SKM-1 treated with dmso at 0.1 percent for 144 hours (cell line): ENCODE results near the gene RAP1A.
"Not testable (repeated sequence)": the region's sequence is repeated elsewhere in the genome, so short reads cannot be mapped to it uniquely, and the experiment has no call there.

Experiments
- DNase-seq: peaks from one replicate; lab custom pipeline; 2025; ENCODE audit not compliant: unreplicated experiment; lab: John Stamatoyannopoulos, UW

Gene RAP1A

GRCh38 chr1:111597426-111597825 is 22.2 kb upstream of the RAP1A start:
- DNase-seq, result no peak

DNA sequence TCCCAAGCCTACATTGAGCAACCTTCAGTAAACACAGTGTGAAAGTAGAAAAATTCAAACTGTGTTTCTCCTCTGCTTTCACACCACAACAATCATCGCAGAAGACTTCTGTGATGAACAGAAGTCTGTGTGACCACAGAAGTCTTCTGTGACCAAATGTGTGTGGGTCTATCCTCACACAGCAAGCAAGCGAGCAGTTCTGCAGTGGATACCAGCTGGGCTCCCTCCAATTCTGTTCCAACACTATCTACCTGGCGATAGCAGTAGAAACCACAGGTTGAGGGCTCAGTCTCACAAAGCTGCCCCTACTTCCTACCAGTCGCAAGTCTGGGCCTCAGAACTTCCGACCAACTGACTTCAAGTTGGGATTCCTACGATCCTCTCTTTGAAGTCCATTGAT is 21.0 kb upstream of the RAP1A start:
- DNase-seq, result no peak

DNA sequence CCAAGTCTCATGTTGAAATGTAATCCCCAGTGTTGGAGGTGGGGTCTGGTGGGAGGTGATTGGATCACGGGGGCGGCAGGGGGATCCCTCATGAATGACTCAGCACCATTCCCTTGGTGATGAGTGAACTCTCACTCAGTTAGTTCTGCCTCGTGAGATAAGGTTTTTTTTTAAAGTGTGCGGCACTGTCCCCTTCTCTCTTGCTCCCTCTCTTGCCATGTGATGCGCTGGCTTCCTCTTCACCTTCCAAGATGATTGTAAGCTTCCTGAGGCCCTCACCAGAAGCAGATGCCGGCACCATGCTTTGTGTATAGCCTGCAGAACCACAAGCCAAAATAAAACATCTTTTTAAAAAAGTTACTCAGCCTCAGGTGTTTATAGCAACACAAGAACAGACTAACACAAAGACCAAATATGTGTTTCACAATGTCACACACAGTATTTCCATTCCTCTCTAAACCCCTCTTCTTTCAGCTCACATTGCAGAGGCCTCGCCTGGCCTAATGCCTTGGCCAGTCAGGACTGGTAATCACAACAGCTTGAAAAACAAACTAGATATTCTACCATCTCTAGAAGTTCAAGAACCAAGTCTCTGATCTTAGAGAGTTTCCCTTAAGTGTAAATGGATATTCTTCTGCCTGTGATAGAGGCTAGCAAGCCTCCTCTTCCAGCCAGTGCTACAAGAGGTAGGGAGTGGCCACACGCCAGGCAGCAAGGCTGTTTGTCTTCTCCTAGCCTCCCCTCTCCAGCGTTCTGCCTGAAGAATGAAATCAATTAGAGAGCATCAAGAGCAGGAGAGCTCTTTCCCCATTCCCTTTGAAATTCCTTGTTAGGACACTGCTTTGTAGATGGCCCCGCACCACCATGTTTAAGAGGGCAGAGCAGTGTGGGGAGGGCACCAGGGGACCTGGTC is 19.6 kb upstream of the RAP1A start:
- no peak for DNase-seq

GRCh38 chr1:111600886-111601386 is 18.7 kb upstream of the RAP1A start:
- no peak for DNase-seq

DNA sequence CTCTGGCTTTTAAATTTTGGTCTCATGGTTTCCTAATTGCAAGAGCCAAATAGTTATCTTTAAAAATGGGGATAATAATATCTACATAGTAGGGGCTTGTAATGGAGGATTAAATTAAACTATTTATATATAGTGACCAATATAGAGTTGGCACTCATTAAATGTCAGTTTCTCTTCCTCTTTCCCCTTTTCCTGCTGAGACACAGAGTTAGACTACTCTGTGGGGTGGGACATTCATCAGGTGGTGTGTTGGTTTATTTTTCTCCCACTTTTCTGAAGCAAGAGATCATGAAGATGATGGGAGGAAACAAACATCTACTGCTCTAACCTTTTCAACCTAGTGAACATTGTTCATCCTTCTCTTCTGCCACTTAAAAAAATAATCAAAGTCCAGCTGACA is 17.3 kb upstream of the RAP1A start:
- DNase-seq, result no peak

GRCh38 chr1:111602974-111603373 is 16.6 kb upstream of the RAP1A start:
- no peak for DNase-seq

DNA sequence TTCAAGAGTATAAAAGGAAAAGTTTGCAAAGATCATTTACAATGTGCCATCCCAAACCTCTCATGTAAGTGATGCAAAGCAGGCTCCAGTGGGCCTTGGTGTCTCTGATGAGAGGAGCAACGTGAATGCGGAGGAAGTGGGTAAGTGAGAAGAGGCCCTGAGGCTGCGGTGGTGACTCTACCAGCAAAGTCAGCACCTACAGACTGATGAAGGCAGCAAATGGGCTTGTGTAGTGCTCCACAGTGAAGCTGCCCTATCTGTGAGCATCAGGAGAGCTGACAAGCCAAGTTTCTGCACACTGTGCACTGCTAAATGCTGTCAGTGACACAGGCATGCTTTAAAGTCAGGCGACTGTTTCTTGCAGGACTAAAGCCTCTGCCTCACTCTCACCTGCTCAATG is 15.6 kb upstream of the RAP1A start:
- DNase-seq, result no peak

DNA sequence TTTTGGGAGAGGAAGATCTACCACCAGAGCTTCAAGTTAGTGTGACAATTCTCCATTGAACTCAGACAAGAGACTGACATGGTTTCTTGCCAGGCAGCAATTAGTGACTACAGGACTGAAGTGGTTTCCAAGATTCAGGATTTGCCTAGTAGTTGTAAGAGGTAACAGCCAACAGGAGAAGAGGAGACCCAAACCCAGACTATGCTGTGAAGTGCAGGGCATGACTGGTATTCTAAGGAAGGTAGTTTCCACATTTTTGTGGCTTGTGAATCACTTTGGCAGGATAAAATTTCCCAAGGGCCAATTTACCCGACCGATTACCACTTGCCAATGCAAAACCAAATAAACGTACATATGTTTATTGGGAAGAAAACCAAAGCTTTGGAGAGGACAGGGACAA is 14.7 kb upstream of the RAP1A start:
- DNase-seq, result no peak

GRCh38 chr1:111605576-111605975 is 14.0 kb upstream of the RAP1A start:
- peak; percentile 49 for DNase-seq

- DNase-seq, result not testable (repeated sequence)
Observed at GRCh38 chr1:111606457-111607215, 13.0 kb upstream of the RAP1A start.

DNA sequence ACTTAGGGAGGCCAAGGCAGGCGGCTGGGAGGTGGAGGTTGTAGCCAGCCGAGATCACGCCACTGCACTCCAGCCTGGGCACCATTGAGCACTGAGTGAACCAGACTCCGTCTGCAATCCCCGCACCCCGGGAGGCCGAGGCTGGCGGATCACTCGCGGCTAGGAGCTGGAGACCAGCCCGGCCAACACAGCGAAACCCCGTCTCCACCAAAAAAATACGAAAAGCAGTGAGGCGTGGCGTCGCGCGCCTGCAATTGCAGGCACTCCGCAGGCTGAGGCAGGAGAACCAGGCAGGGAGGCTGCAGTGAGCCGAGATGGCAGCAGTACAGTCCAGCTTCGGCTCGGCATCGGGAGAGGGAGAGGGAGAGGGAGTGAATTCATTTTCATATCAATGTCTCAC is 11.1 kb upstream of the RAP1A start:
- DNase-seq, result not testable (repeated sequence)

DNA sequence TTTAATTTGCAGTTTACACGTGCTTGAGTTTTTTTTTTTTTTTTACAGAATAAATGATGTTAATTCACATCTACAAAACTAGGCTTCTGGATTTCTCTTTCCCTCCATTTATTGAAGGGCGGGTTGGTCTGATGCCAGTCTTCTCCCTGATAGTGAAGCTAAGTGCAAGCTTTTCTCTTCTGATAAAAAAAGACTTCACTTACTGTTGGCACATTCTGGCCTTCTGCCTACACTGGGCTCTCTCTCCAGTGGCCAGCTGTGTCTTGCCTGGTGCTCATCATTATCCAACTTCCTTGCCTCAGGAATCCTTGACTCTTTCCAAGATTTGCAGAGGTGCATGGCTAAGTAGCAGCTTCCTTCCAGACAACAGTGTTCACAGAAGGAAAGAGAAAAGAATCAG is 7.6 kb upstream of the RAP1A start:
- DNase-seq, result no peak

GRCh38 chr1:111615870-111616715 is 3.5 kb upstream of the RAP1A start:
- peak; percentile 78 for DNase-seq

DNA sequence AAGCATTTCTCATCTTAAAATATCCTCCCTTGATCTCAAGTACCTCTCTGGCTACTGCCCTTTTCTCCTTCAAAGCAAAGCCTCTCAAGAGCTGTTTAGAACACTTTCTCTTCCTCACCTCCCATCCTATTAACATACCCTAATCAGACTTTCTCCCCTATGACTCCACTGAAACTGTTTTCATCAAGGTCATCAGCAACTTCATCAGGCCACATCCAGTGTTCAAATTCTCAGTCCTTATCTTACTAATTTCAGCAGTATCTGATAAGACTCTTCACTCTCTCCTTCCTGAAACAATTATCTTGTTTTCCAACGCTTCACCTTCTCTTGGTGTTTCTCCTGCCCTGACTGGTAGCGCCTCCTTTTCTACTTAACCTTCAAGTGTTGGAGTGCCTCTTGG is 1.5 kb upstream of the RAP1A start:
- no peak for DNase-seq

DNA sequence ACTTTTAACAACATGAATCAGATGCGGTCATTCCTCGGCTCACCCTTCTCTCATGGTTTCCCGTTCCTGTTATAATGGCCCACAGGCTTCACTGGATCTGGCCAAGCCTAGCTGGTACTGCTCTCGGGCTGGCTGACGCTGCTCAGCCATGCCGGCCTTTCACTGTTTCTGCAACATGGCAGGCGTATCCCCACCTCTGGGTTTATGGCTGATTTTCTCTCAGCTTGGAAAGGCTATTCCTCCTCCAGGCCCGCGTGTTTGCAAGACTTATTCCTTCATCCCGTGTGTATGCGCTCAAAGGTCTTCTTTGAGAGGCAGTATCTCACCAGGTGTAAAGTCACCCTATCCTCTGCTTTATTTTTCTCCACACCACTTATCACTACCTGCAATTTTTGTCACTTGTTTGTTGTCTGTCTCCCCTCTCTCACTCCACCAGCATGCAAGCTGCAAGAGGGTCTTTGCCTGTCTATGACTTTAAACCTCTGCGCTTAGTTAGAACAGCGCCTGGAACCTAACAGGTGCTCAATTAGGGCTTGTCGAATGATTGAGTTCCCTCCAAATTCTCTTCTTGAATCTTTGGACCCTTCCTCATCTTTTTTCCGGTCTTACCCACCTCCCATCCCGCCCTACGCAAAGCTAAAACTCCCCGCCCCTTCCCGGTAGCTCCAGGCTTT is 491 bp upstream of the RAP1A start:
- no peak for DNase-seq

GRCh38 chr1:111620441-111620971 is 917 bp downstream of the RAP1A start:
- DNase-seq, result peak; percentile 58

GRCh38 chr1:111621050-111621449 is 1.5 kb downstream of the RAP1A start:
- DNase-seq, result peak; percentile 28

DNA sequence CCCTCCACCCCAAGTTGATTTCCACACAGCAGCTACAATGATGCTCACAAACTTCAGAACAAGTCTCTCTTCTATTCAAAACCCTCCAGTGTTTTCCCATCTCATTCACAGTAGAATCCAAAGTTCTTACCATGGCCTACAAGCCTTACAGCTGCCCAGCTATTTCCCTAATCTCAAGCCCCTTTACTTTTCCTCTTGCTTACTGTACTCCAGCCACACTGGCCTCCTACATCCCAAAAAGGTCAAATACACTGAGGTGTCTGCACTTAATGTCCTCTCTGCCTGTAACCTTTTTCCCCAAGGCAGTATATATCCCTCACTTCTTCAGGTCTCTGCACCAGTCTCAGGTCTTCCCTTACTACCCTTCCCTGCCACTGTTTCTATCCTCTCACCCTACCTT is 2.6 kb downstream of the RAP1A start:
- DNase-seq, result no peak

DNA sequence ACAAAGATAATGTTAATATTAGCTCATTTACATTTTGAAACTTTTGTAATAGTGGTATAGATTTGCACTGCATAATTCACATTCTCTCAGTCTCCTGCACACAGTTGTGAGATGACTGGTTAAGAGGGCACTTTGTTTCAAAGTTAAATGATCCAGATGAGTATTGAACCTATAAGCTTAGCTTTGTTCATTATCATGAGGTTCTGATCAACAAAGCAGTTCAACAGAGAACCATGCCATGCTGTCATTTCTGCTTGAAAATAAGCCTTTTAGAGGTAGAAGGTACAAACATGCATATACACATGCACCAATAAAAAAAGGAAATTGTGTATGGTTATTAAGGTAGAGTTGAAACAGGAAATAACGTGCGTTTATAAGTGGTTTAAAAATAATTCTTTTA is 4.8 kb downstream of the RAP1A start:
- no peak for DNase-seq

GRCh38 chr1:111625276-111625675 is 5.7 kb downstream of the RAP1A start:
- no peak for DNase-seq
